Cortex of kidney (tissue), 1 donor: Measurements from ENCODE around the gene SYNPR.
"Not testable (repeated sequence)": the region's sequence is repeated elsewhere in the genome, so short reads cannot be mapped to it uniquely, and the experiment has no call there.

Source experiments
- DNase-seq: peaks from one replicate; lab custom pipeline; 2025; lab: John Stamatoyannopoulos, UW

The SYNPR gene

GRCh38 chr3:63631670-63632069 lies 353.6 kb downstream of the SYNPR start:
- no peak for DNase-seq

GRCh38 chr3:63635186-63635585 lies 357.1 kb downstream of the SYNPR start:
- no peak for DNase-seq

DNA sequence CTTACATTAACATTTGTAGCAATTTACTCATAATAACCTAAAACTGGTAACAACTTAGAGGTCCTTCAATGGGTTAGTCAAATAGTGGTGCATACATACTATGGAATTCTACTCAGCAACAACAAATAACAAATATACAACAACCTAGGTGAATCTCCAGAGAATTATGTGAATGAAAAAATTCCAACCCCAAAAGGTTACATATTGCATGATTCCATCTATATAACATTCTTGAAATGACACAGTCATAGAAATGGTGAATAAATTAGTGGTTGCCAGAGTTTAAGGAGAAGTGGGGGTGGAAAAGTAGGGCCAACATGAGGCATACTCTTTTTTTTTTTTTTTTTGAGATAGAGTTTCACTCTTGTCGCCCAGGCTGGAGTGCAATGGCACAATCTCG lies 361.7 kb downstream of the SYNPR start:
- no peak for DNase-seq

DNA sequence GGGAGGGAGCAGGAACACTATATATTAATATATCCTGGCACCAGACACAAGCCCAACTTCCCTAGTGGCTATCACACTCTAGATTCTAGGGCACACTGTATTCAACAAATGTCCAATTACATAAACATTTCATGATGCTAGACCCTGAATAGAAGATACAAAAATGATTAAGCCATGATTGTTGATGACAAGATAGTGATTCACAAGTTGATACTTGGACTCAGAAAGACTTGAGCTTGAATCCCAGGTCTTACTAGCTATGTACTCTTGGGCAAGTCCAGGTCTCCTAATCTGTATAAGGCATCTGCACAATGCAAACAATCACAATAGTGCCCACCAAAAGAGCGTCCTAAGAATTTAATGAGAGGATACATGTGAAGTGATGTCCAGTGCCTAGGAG lies 364.4 kb downstream of the SYNPR start:
- no peak for DNase-seq

DNA sequence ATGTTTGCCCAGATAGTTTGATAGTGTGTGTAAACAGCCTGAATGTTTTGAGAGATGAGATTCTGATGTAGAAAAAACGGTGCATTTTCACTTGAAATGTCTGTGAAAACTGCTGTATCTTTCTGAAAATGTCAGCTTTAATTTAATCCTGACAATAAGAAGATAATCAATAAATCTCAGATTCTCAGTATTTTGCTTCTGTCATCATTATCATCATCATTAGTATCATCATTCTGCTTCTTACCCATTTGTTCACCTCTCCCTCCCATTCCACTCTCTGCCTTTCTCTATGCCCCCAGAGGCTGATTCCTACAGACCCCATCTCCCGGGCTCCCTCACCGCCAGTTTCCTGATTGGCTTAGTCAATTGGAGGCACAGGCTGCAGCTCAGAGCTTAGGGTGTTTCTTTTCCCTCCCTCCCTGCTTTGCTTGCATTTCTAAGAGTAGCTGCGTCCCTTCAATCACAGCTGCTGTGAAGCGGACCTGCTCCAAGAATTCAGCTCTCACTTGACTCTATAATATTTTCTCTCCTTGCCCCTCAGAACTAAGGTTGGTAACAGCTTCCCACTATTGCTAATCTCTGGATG lies 366.2 kb downstream of the SYNPR start:
- no peak for DNase-seq

GRCh38 chr3:63644928-63645781 lies 367.0 kb downstream of the SYNPR start:
- DNase-seq = not testable (repeated sequence)

- no peak for DNase-seq
Measured at GRCh38 chr3:63652066-63652725, 374.1 kb downstream of the SYNPR start, which contains the start of gene SNTN. SNTN (plus strand) TSS chr3:63652675; CDS start chr3:63652688, 13 bp downstream.

GRCh38 chr3:63654211-63654610 lies 376.1 kb downstream of the SYNPR start:
- DNase-seq = no peak

- DNase-seq = no peak
Measured at GRCh38 chr3:63654931-63655330, 376.8 kb downstream of the SYNPR start.

DNA sequence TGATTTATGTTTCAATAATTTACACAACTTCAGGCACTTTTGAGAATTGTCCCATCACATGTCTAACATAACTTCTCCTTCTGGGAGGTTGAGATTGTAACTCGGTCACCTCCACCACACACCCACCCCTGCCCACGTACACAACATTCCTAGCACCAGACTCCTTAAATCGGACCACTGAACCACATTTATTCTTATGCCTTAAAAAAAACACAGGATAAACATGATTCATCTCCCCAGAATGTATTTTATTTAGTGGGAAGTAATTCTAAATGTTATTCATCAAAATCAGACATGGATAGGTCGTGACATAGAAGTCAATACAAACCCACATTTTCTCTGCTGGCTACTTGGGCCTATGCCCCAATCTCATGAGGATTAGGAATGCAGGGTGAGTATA lies 377.4 kb downstream of the SYNPR start:
- no peak for DNase-seq

GRCh38 chr3:63656786-63657185 lies 378.7 kb downstream of the SYNPR start:
- no peak for DNase-seq

- DNase-seq = no peak
Measured at GRCh38 chr3:63661242-63661641, 383.1 kb downstream of the SYNPR start.

DNA sequence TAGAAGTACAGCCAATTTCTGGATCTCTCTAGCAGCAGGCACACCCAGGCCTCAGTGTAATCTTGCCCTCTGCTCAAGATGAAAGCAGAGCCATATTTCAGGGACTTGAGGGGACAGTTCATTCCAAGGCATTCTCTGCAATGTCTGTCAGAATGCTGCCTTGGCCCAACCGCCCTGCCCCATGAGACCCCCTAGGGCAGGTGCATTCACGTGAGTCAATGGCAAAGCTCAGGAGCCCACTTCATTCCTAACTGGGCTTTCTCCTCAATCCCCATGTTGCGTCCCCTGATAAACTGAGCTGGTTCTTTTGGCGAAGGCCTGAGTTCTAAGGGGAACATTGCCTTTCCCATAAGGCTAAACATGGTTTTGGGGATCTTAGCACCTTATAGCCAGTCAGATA lies 383.9 kb downstream of the SYNPR start:
- no peak for DNase-seq

- no peak for DNase-seq
Measured at GRCh38 chr3:63662500-63662899, 384.4 kb downstream of the SYNPR start.
